Activated naive CD4-positive, alpha-beta T cell treated with anti-CD3 and anti-CD28 coated beads for 36 hours (primary cell): Measurements from ENCODE around the gene ARID4B. TPM values are rescaled to one million over a fixed set of nuclear protein-coding genes. Genes with fewer than 3 reads are reported as not detected.

Source experiments
- CTCF ChIA-PET: fragments of 350-600 bp; sonication (Branson Sonifier 250); formaldehyde crosslinking; loops from one replicate; lab custom pipeline; 2021; ENCODE audit warnings: antibody characterized with exemption; lab: Charles Lee
- DNase-seq: peaks from one replicate; pipeline ENCODE4 v3.0.0-alpha.2; 2020
- H3K27ac Mint-ChIP-seq: one replicate; pipeline ENCODE4 v1.8.0; 2021; ENCODE audit warnings: mild to moderate bottlenecking, mixed read lengths
- H3K27me3 Mint-ChIP-seq: one replicate; pipeline ENCODE4 v1.8.0; 2021; ENCODE audit warnings: low read depth, mixed read lengths
- H3K36me3 Mint-ChIP-seq: one replicate; pipeline ENCODE4 v1.8.0; 2021; ENCODE audit warnings: low read depth, mixed read lengths
- H3K4me1 Mint-ChIP-seq: one replicate; pipeline ENCODE4 v1.8.0; 2021; ENCODE audit warnings: low read depth, mixed read lengths
- H3K4me3 Mint-ChIP-seq: one replicate; pipeline ENCODE4 v1.8.0; 2021; ENCODE audit warnings: mild to moderate bottlenecking, moderate library complexity, mixed read lengths
- H3K9me3 Mint-ChIP-seq: one replicate; pipeline ENCODE4 v1.8.0; 2021; ENCODE audit warnings: mixed read lengths
- intact Hi-C: fragments of 100-400 bp; cut with micrococcal nuclease; formaldehyde crosslinking; loops from one replicate; pipeline ENCODE4 v1.15.1; 2023
- microRNA-seq: library from miRNA; unstranded; fragments of <30 nt; microRNA quantifications from one replicate; pipeline ENCODE4 v1.2.0, GENCODE V29; 2022; ENCODE audit warnings: borderline microRNAs expressed, borderline replicate concordance
- total RNA-seq, 2 experiments: library from RNA; stranded (reverse); gene quantifications; one replicate each; pipeline ENCODE4 v1.2.3, GENCODE V29; 2021

ARID4B gene
- total RNA-seq, 2 experiments from 2014 or later, result 39.9 to 43.8 TPM

- H3K27me3 Mint-ChIP-seq, result no peaks in the 10 kb centered on the region
- intact Hi-C loops, result loop anchor here (1.0 to 5.0 kb wide), 9 partner anchors 24 to 1154 kb away; partner anchors contain the start of genes ARID4B, B3GALNT2, ERO1B and GGPS1
- peak overlapping the region; percentile 96 for H3K4me3 Mint-ChIP-seq
- H3K4me1 Mint-ChIP-seq, result peaks cover 46% of the 10 kb centered on the region
- H3K36me3 Mint-ChIP-seq, result peaks cover 32% of the 10 kb centered on the region
- peak; percentile 44 for DNase-seq
- no peaks in the 10 kb centered on the region for H3K9me3 Mint-ChIP-seq
- peak overlapping the region; percentile 94 for H3K27ac Mint-ChIP-seq
- CTCF ChIA-PET, result interaction anchor here (1.9 kb wide), 1 partner anchor 23 kb away, joined by 9 read pairs; no protein-coding TSS in a partner anchor
Observed at GRCh38 chr1:235127732-235128455, 200.1 kb downstream of the ARID4B start.

DNA sequence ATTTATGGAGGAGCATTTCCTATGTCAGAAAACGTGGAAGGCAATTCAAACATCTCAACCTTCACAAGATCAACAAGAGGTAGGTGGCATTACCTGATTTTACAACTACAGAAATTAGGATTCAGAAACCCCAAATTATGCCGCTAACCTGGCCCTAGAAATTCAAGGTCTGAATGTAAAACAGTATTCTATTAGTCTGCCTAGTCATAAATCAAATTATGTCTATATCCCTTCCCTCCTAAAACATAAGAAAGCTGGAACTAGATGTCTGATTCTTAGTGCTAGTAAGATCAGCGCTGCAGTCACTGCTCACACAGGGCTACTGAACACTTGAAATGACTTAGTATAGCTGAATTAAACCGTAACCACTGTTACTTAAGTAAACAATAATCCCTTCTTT, 200.8 kb downstream of the ARID4B start:
- H3K27ac Mint-ChIP-seq, result peak overlapping the region; percentile 94
- H3K36me3 Mint-ChIP-seq, result peaks cover 36% of the 10 kb centered on the region
- H3K4me1 Mint-ChIP-seq, result peaks cover 50% of the 10 kb centered on the region
- H3K27me3 Mint-ChIP-seq, result no peaks in the 10 kb centered on the region
- intact Hi-C loops, result loop anchor here (5.0 kb wide), 2 partner anchors 125 to 1155 kb away; partner anchors contain the start of gene ERO1B
- H3K9me3 Mint-ChIP-seq, result no peaks in the 10 kb centered on the region
- CTCF ChIA-PET, result interaction anchor here (0.7 to 1.9 kb wide), 3 partner anchors 12 to 27 kb away, joined by 3 to 9 read pairs (median 3); no protein-coding TSS in a partner anchor
- peak overlapping the region; percentile 96 for H3K4me3 Mint-ChIP-seq
- no peak for DNase-seq

- intact Hi-C loops, result loop anchor here (1.0 to 5.0 kb wide), 3 partner anchors 20 to 1158 kb away; partner anchors contain the start of gene ERO1B
- CTCF ChIA-PET, result interaction anchor here (0.7 to 1.4 kb wide), 4 partner anchors 20 to 851 kb away, joined by 3 to 5 read pairs (median 3); no protein-coding TSS in a partner anchor
- Mint-ChIP-seq H3K4me1 (peaks cover 54% of the 10 kb centered on the region), H3K27me3 (no peaks in the 10 kb centered on the region), H3K9me3 (no peaks in the 10 kb centered on the region), H3K36me3 (peaks cover 45% of the 10 kb centered on the region), H3K27ac (peak overlapping the region; percentile 75), H3K4me3 (peak overlapping the region; percentile 50)
- DNase-seq, result no peak
Observed at GRCh38 chr1:235124665-235125064, 203.3 kb downstream of the ARID4B start.

- Mint-ChIP-seq H3K9me3 (no peaks in the 10 kb centered on the region), H3K4me3 (peak overlapping the region; percentile 50), H3K36me3 (peaks cover 46% of the 10 kb centered on the region), H3K27me3 (no peaks in the 10 kb centered on the region), H3K4me1 (peaks cover 52% of the 10 kb centered on the region), H3K27ac (peak overlapping the region; percentile 75)
- DNase-seq, result no peak
- CTCF ChIA-PET, result interaction anchor here (0.9 to 1.4 kb wide), 3 partner anchors 19 to 292 kb away, joined by 3 read pairs; no protein-coding TSS in a partner anchor
- intact Hi-C loops, result loop anchor here (1.0 kb wide), 1 partner anchor 20 kb away; no protein-coding TSS in a partner anchor
Observed at GRCh38 chr1:235124111-235124510, 203.9 kb downstream of the ARID4B start.

DNA sequence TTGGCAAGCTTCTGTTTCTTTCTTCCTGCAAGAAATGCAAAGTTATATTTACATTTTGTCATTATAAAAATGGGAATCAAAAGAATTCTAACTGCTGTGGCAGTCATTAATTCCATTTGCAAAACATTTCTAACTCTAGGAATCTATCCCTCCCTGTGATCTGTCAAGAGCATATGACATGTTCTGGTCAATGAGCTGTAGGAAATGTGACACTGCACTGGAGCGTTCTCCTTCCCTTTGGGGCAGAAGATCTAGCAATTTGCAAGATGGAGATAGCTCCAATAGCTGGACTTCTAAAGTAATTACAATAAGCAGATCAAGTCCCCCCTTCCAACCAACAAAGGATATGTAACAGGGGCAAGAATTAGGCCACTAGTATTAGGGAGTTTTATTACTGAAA, 205.6 kb downstream of the ARID4B start:
- no peak for DNase-seq
- Mint-ChIP-seq H3K4me3 (no peak overlapping the region), H3K27me3 (no peaks in the 10 kb centered on the region), H3K36me3 (peaks cover 51% of the 10 kb centered on the region), H3K9me3 (no peaks in the 10 kb centered on the region), H3K27ac (no peak overlapping the region), H3K4me1 (peaks cover 52% of the 10 kb centered on the region)
- CTCF ChIA-PET, result interaction anchor here (1.1 to 1.4 kb wide), 3 partner anchors 16 to 38 kb away, joined by 3 to 5 read pairs (median 5); no protein-coding TSS in a partner anchor
- intact Hi-C loops, result no loop called here

Small RNAs within 50 kb of the gene (microRNA-seq; reads per million reads assigned to microRNA genes)
- gene MIR4753, result not detected

Other genes starting within 250 kb of the ARID4B start
- gene TOMM20, start 199.3 kb downstream of the ARID4B start, total RNA-seq, result 100 to 1,000 TPM; 155 to 192 TPM
- gene RBM34, start 166.9 kb downstream of the ARID4B start, total RNA-seq, result 100 to 1,000 TPM; 104 TPM
- gene GGPS1, start 391 bp upstream of the ARID4B start, total RNA-seq, result 10 to 100 TPM; 35.3 to 36.9 TPM
- 10 to 100 TPM; 18.8 to 22.1 TPM for gene TBCE, start 39.2 kb upstream of the ARID4B start, total RNA-seq
- 1 to 10 TPM; 8.9 to 9.6 TPM for gene B3GALNT2, start 176.3 kb upstream of the ARID4B start, total RNA-seq